Neural cell (in vitro differentiated cells): ENCODE measurements around the gene ENPP5. TPM values are rescaled to one million over a fixed set of nuclear protein-coding genes. Genes with fewer than 3 reads are reported as not detected.

ENCODE experiments used
- polyA plus RNA-seq: library from polyadenylated mRNA; depleted of rRNA; stranded (reverse); fragments of >200 nt; gene quantifications from 2 replicates; pipeline ENCODE4 v1.2.3, GENCODE V29; 2014

ENPP5 gene
- polyA plus RNA-seq, 1 donor from 2014 or later = 1.1 TPM

Other genes with a start within 250 kb of the ENPP5 start
- gene CLIC5, start 155.1 kb downstream of the ENPP5 start, polyA plus RNA-seq = 0.22 TPM in 1 of 2 replicates, not detected in the other
- 19.7 and 24.0 TPM in 2 replicates for gene ENPP4, start 41.0 kb downstream of the ENPP5 start, polyA plus RNA-seq